ENCODE measurements around the gene EIPR1.

GRCh38 chr2:3282056-3282998 is 95.3 kb downstream of the EIPR1 start:
- TF ChIP-seq CTCF (IDR thresholded peaks at IDR 0.05), result peak in 1 of 6 experiments; percentile 7
- TF ChIP-seq POLR2A (IDR thresholded peaks at IDR 0.05), result peak in 1 of 2 donors; percentile 10
